ENCODE results near the gene LATS2.

The LATS2 gene

GRCh38 chr13:21005193-21005592 is 56.2 kb downstream of the LATS2 start:
- H3K36me3 ChIP-seq = no peaks in the 10 kb centered on the region
- TF ChIP-seq, protein P1, sequence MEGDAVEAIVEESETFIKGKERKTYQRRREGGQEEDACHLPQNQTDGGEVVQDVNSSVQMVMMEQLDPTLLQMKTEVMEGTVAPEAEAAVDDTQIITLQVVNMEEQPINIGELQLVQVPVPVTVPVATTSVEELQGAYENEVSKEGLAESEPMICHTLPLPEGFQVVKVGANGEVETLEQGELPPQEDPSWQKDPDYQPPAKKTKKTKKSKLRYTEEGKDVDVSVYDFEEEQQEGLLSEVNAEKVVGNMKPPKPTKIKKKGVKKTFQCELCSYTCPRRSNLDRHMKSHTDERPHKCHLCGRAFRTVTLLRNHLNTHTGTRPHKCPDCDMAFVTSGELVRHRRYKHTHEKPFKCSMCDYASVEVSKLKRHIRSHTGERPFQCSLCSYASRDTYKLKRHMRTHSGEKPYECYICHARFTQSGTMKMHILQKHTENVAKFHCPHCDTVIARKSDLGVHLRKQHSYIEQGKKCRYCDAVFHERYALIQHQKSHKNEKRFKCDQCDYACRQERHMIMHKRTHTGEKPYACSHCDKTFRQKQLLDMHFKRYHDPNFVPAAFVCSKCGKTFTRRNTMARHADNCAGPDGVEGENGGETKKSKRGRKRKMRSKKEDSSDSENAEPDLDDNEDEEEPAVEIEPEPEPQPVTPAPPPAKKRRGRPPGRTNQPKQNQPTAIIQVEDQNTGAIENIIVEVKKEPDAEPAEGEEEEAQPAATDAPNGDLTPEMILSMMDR (IDR thresholded peaks at IDR 0.05) = no peak
- H3K27ac ChIP-seq = no peak overlapping the region
- H3K4me3 ChIP-seq (ENCODE audit: low read depth in 1 of 2, low read length in 1 of 2) = no peak overlapping the region
- no peaks in the 10 kb centered on the region for H3K27me3 ChIP-seq
- H3K4me1 ChIP-seq (ENCODE audit: control insufficient read depth in 1 of 2, insufficient read depth in 1 of 2, low read depth in 1 of 2, low read length in 1 of 2) = no peaks in the 10 kb centered on the region
- no peaks in the 10 kb centered on the region for H3K9me3 ChIP-seq

DNA sequence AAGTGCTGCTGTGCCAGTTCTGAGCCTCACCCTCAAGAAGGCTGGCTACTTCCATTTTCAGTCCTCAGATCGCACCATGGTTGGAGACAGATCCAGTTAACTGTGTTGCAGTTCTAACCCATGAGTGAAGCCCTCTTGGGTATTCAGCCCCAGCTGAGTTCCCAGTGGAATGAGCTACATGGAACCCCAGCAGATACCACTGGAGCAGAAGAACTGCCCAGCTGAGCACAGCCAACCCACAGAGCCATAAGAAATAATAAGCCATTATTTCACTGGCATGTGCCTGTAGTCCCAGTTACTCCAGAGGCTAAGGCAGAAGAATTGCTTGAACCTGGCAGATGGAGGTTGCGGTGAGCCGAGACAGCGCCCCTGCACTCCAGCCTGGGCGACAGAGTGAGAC is 59.9 kb downstream of the LATS2 start:
- H3K4me3 ChIP-seq (ENCODE audit: low read depth in 1 of 2, low read length in 1 of 2) = no peak overlapping the region
- TF ChIP-seq, protein P1 (IDR thresholded peaks at IDR 0.05) = no peak
- no peaks in the 10 kb centered on the region for H3K27me3 ChIP-seq
- no peak overlapping the region for H3K27ac ChIP-seq
- no peaks in the 10 kb centered on the region for H3K9me3 ChIP-seq
- peaks cover 0 to 3% of the 10 kb centered on the region in 2 experiments for H3K4me1 ChIP-seq (ENCODE audit: control insufficient read depth in 1 of 2, insufficient read depth in 1 of 2, low read depth in 1 of 2, low read length in 1 of 2)
- peaks cover 18% of the 10 kb centered on the region for H3K36me3 ChIP-seq

- no peak overlapping the region for H3K27ac ChIP-seq
- no peaks in the 10 kb centered on the region for H3K27me3 ChIP-seq
- H3K4me3 ChIP-seq (ENCODE audit: low read depth in 1 of 2, low read length in 1 of 2) = no peak overlapping the region
- H3K9me3 ChIP-seq = no peaks in the 10 kb centered on the region
- peaks cover 4 to 5% of the 10 kb centered on the region in 2 experiments for H3K4me1 ChIP-seq (ENCODE audit: control insufficient read depth in 1 of 2, insufficient read depth in 1 of 2, low read depth in 1 of 2, low read length in 1 of 2)
- H3K36me3 ChIP-seq = peaks cover 18% of the 10 kb centered on the region
- TF ChIP-seq, protein P1 (IDR thresholded peaks at IDR 0.05) = no peak
Observed at GRCh38 chr13:21000647-21001046, 60.7 kb downstream of the LATS2 start.

DNA sequence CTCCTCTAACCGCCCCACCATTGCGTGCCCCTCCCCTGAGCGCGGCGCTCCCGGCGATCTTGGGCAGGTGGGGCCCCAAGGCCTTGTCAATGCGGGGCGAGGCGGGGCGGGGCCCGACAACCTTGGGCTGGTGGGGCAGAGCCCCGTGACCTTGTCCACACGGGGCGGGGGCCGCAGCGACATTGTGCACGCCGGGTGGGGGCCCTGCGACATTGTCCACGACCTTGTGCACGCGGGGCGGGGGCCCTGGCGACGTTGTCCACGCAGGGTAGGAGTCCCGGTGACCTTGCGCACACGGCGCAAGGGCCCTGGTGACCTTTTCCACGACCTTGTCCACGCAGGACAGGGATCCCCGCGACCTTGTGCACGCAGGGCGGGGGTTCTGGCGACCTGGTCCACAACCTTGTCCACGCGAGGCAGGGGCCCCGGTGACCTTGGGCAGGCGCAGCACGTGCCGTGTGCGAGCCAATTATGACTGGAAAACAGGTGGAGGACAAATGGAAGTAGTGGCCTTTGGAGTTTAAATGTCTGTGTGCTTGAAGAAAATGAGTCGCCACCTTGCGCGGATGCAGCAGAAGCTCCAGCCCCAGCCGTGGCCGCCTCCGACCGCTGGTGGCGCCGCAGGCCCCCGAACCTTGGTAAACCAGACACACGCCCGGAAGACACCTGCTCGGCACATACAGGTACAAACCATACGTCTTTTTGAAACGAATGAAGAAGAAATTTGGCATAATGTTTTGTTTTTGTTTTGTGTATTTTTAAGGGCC is 62.6 kb downstream of the LATS2 start:
- Histone ChIP-seq H3K36me3 (peaks cover 18% of the 10 kb centered on the region), H3K27ac (no peak overlapping the region), H3K27me3 (no peaks in the 10 kb centered on the region)

DNA sequence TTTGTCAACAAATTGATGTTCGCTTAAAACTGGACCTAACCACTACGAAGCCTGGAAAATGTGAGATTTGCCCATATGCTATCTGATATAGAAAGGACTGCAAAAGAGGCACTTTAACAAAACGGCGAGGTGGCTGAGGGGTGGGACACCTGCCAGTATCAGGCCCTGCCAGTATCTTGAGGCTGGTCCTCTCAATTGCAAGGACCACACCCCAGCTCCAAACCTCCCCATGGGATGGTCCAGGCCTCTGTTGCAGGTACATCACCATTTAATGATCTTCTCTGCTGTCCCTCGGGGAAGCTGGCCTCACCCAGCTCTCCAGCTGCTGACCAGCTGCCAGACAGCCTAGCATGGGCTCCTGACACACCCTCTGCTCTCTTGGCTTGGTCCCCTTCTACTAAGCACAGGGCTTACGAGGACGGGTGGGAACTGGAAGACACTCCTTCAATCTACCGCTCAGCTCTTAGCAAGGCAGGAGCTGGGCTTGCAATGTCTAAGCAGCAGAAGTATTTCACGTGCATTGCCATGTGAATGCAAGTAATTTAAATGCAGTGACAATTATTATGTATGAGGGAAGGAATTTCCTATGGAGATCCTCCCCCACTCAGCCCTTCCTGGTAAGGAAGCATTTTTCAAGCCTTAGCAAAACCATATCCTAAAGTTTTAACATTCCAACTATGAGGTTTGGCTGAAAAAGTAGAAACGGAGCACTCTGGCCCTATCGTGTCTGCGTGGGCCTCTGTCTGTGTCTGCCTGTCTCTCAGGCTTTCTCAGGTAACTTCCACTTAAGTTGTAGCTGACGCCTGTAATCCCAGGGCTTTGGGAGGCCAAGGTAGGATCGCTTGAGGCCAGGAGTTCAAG is 63.9 kb downstream of the LATS2 start:
- Histone ChIP-seq H3K4me1 (ENCODE audit: control insufficient read depth in 1 of 2, insufficient read depth in 1 of 2, low read depth in 1 of 2, low read length in 1 of 2) (peaks cover 20 to 25% of the 10 kb centered on the region in 2 experiments), H3K27ac (no peak overlapping the region), H3K36me3 (peaks cover 18% of the 10 kb centered on the region), H3K4me3 (ENCODE audit: low read depth in 1 of 2, low read length in 1 of 2) (no peak overlapping the region), H3K9me3 (no peaks in the 10 kb centered on the region), H3K27me3 (no peaks in the 10 kb centered on the region)
- TF ChIP-seq, protein P1 (IDR thresholded peaks at IDR 0.05) = no peak

More for the DNA sequence above, 62.6 kb downstream of the LATS2 start:
- Histone ChIP-seq H3K4me1 (ENCODE audit: control insufficient read depth in 1 of 2, insufficient read depth in 1 of 2, low read depth in 1 of 2, low read length in 1 of 2) (peaks cover 13 to 20% of the 10 kb centered on the region in 2 experiments), H3K9me3 (no peaks in the 10 kb centered on the region), H3K4me3 (ENCODE audit: low read depth in 1 of 2, low read length in 1 of 2) (no peak overlapping the region)
- TF ChIP-seq, protein P1 (IDR thresholded peaks at IDR 0.05) = no peak

Measured in neutrophil (primary cell).